HEK293 (cell line): ENCODE data around the gene CCNG2.

Experiments
- REST ChIP-seq: fragments of 450-650 bp; formaldehyde crosslinking; IDR thresholded peaks from 2 replicates; pipeline ENCODE4 v1.5.1; 2016; ENCODE audit warnings: missing biosample characterization, missing genetic modification characterization
- ZNF184 ChIP-seq: fragments of 450-650 bp; IDR thresholded peaks from 2 replicates; pipeline ENCODE4 v1.5.1; 2018; ENCODE audit warnings: missing biosample characterization, mild to moderate bottlenecking, missing genetic modification characterization
- ZNF776 ChIP-seq: fragments of 450-650 bp; formaldehyde crosslinking; IDR thresholded peaks from 2 replicates; pipeline ENCODE4 v1.5.0; 2017; ENCODE audit warnings: missing biosample characterization, missing genetic modification characterization, borderline replicate concordance
- TF ChIP-seq, protein P1 (sequence below): fragments of 450-650 bp; formaldehyde crosslinking; IDR thresholded peaks from 2 replicates; pipeline ENCODE4 v1.5.1; 2016; ENCODE audit warnings: missing biosample characterization, missing genetic modification characterization

- TF ChIP-seq, protein P1, sequence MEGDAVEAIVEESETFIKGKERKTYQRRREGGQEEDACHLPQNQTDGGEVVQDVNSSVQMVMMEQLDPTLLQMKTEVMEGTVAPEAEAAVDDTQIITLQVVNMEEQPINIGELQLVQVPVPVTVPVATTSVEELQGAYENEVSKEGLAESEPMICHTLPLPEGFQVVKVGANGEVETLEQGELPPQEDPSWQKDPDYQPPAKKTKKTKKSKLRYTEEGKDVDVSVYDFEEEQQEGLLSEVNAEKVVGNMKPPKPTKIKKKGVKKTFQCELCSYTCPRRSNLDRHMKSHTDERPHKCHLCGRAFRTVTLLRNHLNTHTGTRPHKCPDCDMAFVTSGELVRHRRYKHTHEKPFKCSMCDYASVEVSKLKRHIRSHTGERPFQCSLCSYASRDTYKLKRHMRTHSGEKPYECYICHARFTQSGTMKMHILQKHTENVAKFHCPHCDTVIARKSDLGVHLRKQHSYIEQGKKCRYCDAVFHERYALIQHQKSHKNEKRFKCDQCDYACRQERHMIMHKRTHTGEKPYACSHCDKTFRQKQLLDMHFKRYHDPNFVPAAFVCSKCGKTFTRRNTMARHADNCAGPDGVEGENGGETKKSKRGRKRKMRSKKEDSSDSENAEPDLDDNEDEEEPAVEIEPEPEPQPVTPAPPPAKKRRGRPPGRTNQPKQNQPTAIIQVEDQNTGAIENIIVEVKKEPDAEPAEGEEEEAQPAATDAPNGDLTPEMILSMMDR (tag by site-specific recombination), result no peak
- TF ChIP-seq ZNF184 (tag by site-specific recombination) (no peak), REST (no peak), ZNF776 (no peak)
These were observed 10.9 kb downstream of the CCNG2 start for GRCh38 chr4:77167866-77168265.
